ENCODE data around the gene BEAN1. TPM values are rescaled to one million over a fixed set of nuclear protein-coding genes. Genes with fewer than 3 reads are reported as not detected.

Gene BEAN1
- polyA plus RNA-seq, 1 donor from 2014 or later = 0.16 TPM

DNA sequence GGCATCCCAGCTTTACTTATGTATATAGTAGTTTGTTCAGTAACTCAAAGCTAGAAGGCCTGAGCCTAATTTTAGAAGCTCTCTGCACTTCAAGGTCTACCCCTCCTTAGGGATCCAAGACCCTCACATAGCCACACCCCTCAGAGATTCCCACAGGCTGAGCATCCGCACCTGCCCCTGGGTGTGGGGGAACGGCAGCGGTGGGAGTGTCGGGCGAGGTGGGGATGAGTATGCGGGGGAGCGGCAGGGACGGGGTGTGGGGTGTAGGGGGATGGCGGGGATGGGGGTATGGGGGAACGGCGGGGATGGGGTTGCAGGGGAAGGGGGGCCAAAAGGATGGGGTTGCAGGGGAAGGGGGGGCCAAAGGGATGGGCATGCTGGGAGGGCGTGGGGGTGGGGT is 24.9 kb upstream of the BEAN1 start:
- Histone ChIP-seq H3K4me2 (ENCODE audit: low read length) (no peak overlapping the region), H3K36me3 (ENCODE audit: insufficient read depth, low read length) (no peaks in the 10 kb centered on the region), H3K27ac (ENCODE audit: low read length) (no peak overlapping the region)

DNA sequence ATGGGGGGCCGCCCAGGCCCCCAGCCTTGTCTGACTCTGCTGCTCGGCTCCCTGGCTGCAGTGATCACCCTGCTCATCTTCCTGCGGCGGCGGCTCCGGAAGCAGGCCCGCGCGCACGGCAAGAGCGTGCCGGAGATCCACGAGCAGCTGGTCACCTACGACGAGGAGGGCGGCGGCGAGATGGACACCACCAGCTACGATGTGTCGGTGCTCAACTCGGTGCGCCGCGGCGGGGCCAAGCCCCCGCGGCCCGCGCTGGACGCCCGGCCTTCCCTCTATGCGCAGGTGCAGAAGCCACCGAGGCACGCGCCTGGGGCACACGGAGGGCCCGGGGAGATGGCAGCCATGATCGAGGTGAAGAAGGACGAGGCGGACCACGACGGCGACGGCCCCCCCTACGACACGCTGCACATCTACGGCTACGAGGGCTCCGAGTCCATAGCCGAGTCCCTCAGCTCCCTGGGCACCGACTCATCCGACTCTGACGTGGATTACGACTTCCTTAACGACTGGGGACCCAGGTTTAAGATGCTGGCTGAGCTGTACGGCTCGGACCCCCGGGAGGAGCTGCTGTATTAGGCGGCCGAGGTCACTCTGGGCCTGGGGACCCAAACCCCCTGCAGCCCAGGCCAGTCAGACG is 24.4 kb upstream of the BEAN1 start:
- Histone ChIP-seq H3F3A (ENCODE audit: insufficient read depth, low read length, poor library complexity, severe bottlenecking) (no peaks in the 10 kb centered on the region), H3K4me2 (ENCODE audit: low read length) (no peak overlapping the region), H3K27me3 (ENCODE audit: insufficient read depth, low read depth, low read length) (no peaks in the 10 kb centered on the region), H3K27ac (ENCODE audit: low read length) (no peak overlapping the region), H3K4me3 (ENCODE audit: low read length) (no peak overlapping the region), H3K9me3 (ENCODE audit: low read length) (no peaks in the 10 kb centered on the region), H2AFZ (ENCODE audit: low read depth, low read length) (no peak overlapping the region), H3K9me2 (ENCODE audit: insufficient read depth, low read length) (no peaks in the 10 kb centered on the region), H4K20me1 (ENCODE audit: insufficient read depth) (no peaks in the 10 kb centered on the region), H3K36me3 (ENCODE audit: insufficient read depth, low read length) (no peaks in the 10 kb centered on the region), H3K79me2 (replicated peaks; ENCODE audit: insufficient read depth, low read length) (no peaks in the 10 kb centered on the region), H3K9ac (ENCODE audit: low read length) (no peak overlapping the region)
- TF ChIP-seq SMC3 (conservative IDR thresholded peaks at IDR 0.05; ENCODE audit: poor library complexity) (no peak), POLR2AphosphoS5 (IDR thresholded peaks at IDR 0.05) (no peak), TAF1 (IDR thresholded peaks at IDR 0.05; ENCODE audit: low read depth) (no peak), MXI1 (conservative IDR thresholded peaks at IDR 0.05; ENCODE audit: poor library complexity, severe bottlenecking) (no peak), EZH2 (IDR thresholded peaks at IDR 0.05; ENCODE audit: borderline replicate concordance, insufficient read depth, low read length, poor library complexity, severe bottlenecking) (no peak), RAD21 (conservative IDR thresholded peaks at IDR 0.05) (no peak), EP300 (conservative IDR thresholded peaks at IDR 0.05; ENCODE audit: poor library complexity, severe bottlenecking) (no peak)
- TF ChIP-seq, protein P1, sequence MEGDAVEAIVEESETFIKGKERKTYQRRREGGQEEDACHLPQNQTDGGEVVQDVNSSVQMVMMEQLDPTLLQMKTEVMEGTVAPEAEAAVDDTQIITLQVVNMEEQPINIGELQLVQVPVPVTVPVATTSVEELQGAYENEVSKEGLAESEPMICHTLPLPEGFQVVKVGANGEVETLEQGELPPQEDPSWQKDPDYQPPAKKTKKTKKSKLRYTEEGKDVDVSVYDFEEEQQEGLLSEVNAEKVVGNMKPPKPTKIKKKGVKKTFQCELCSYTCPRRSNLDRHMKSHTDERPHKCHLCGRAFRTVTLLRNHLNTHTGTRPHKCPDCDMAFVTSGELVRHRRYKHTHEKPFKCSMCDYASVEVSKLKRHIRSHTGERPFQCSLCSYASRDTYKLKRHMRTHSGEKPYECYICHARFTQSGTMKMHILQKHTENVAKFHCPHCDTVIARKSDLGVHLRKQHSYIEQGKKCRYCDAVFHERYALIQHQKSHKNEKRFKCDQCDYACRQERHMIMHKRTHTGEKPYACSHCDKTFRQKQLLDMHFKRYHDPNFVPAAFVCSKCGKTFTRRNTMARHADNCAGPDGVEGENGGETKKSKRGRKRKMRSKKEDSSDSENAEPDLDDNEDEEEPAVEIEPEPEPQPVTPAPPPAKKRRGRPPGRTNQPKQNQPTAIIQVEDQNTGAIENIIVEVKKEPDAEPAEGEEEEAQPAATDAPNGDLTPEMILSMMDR (IDR thresholded peaks at IDR 0.05; ENCODE audit: poor library complexity, severe bottlenecking) = no peak
- TF ChIP-seq, protein P2, sequence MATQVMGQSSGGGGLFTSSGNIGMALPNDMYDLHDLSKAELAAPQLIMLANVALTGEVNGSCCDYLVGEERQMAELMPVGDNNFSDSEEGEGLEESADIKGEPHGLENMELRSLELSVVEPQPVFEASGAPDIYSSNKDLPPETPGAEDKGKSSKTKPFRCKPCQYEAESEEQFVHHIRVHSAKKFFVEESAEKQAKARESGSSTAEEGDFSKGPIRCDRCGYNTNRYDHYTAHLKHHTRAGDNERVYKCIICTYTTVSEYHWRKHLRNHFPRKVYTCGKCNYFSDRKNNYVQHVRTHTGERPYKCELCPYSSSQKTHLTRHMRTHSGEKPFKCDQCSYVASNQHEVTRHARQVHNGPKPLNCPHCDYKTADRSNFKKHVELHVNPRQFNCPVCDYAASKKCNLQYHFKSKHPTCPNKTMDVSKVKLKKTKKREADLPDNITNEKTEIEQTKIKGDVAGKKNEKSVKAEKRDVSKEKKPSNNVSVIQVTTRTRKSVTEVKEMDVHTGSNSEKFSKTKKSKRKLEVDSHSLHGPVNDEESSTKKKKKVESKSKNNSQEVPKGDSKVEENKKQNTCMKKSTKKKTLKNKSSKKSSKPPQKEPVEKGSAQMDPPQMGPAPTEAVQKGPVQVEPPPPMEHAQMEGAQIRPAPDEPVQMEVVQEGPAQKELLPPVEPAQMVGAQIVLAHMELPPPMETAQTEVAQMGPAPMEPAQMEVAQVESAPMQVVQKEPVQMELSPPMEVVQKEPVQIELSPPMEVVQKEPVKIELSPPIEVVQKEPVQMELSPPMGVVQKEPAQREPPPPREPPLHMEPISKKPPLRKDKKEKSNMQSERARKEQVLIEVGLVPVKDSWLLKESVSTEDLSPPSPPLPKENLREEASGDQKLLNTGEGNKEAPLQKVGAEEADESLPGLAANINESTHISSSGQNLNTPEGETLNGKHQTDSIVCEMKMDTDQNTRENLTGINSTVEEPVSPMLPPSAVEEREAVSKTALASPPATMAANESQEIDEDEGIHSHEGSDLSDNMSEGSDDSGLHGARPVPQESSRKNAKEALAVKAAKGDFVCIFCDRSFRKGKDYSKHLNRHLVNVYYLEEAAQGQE (IDR thresholded peaks at IDR 0.05; ENCODE audit: borderline replicate concordance) = no peak

More for the DNA sequence above, 24.9 kb upstream of the BEAN1 start:
- H4K20me1 ChIP-seq (ENCODE audit: insufficient read depth) = no peaks in the 10 kb centered on the region
- no peak overlapping the region for H3K4me3 ChIP-seq (ENCODE audit: low read length)
- H3K9me2 ChIP-seq (ENCODE audit: insufficient read depth, low read length) = no peaks in the 10 kb centered on the region
- no peaks in the 10 kb centered on the region for H3K79me2 ChIP-seq (replicated peaks; ENCODE audit: insufficient read depth, low read length)
- no peaks in the 10 kb centered on the region for H3K27me3 ChIP-seq (ENCODE audit: insufficient read depth, low read depth, low read length)
- TF ChIP-seq TAF1 (IDR thresholded peaks at IDR 0.05; ENCODE audit: low read depth) (no peak), MXI1 (conservative IDR thresholded peaks at IDR 0.05; ENCODE audit: poor library complexity, severe bottlenecking) (no peak), RAD21 (conservative IDR thresholded peaks at IDR 0.05) (no peak), SMC3 (conservative IDR thresholded peaks at IDR 0.05; ENCODE audit: poor library complexity) (no peak), POLR2AphosphoS5 (IDR thresholded peaks at IDR 0.05) (no peak), EZH2 (IDR thresholded peaks at IDR 0.05; ENCODE audit: borderline replicate concordance, insufficient read depth, low read length, poor library complexity, severe bottlenecking) (no peak)
- TF ChIP-seq, protein P2 (IDR thresholded peaks at IDR 0.05; ENCODE audit: borderline replicate concordance) = no peak
- TF ChIP-seq, protein P1 (IDR thresholded peaks at IDR 0.05; ENCODE audit: poor library complexity, severe bottlenecking) = no peak
- H3K9me3 ChIP-seq (ENCODE audit: low read length) = no peaks in the 10 kb centered on the region
- no peak overlapping the region for H2AFZ ChIP-seq (ENCODE audit: low read depth, low read length)
- H3K9ac ChIP-seq (ENCODE audit: low read length) = no peak overlapping the region
- H3F3A ChIP-seq (ENCODE audit: insufficient read depth, low read length, poor library complexity, severe bottlenecking) = no peaks in the 10 kb centered on the region
